Measurements from ENCODE around the gene FAM9C.
A peak's percentile ranks its signal among the peaks of the same experiment; 100 is the strongest.

Gene FAM9C

DNA sequence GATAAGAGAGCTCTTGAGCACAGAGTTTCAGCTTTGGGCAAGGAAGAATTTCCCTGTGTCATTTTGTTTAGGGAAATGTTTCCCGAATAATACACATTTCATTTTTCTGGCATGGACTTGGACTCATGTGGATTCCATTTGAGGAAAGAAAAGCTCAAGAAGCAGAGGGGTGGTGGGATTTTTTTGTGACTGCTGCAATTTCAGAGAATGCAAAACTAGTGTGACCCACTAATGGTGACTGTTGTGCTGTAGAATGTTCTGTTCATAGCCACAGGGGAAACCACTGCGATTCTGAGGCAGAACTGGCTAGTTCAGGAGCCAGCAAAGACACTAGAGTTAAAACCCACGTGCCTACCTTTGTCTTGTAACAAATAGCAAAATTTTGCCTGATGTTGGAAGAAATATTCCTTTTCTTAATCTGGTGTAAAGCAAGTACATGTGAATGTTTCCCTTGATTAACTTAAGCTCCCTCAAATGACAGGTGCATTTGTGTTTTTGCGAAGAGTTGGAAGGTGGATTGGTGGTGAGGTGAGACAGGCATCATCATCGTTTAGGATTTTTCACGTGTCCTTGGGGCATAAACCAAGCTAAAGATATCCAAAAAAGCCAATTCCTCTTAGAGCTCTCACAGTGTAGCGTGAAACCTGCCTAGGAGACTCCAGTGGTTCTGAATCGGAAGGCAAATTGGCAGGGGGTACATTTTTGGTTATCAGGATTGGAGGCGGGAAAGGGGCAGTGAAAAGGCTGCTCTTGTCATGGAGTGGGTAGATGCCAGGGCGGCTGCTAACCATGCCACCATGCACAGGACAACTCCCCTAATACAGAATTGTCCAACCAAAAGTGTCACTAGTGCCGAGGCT lies 38.0 kb upstream of the FAM9C start:
- peaks cover 91% of the 10 kb centered on the region for H3K4me1 Mint-ChIP-seq
- no peak for ATAC-seq

DNA sequence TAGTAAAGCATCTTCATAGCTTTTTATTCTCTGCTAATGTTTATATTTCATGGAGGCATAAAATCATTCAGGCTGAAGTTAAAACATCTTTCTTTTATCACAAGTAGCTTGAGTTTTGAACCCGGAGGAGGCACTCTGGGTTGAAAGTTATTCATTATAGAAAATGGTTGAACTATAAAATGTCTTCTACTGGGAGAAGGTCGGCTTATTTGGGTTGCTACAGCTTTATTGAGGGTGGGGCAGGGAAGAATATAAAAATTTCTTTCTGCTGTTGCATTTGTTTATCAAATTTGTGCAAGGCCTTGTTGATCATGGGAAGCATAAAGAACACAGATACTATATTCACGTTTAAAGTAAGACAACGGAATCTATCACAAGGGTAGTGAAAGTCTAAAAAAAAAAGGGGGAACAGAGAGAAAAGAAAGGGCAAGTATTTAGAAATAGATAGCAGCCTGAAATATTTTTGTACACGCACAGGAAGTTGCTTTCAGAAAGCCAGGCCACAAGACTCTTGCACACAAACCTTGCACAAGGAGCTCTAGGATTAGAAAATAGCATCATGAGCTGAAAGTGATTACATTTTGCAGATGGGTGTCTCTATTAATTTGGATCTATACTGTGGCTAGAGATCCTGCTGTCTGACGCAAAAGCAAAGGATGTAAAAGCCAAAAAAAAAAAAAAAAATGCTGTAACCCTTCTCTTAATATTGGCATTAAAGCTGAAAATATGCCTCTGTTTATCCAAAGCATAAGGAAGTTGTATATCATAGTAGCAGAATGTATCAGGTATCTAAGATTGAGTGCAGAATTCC lies 37.2 kb upstream of the FAM9C start:
- Mint-ChIP-seq H3K9me3 (no peaks in the 10 kb centered on the region), H3K27ac (peak overlapping the region; percentile 90), H3K36me3 (ENCODE audit: low read depth) (no peaks in the 10 kb centered on the region), H3K4me3 (peak overlapping the region; percentile 22), H3K4me1 (peaks cover 91% of the 10 kb centered on the region), H3K27me3 (no peaks in the 10 kb centered on the region)
- ATAC-seq: peak; percentile 6
- no peak for DNase-seq

More for the DNA sequence above, 38.0 kb upstream of the FAM9C start:
- H3K9me3 Mint-ChIP-seq: no peaks in the 10 kb centered on the region
- H3K4me3 Mint-ChIP-seq: peak overlapping the region; percentile 22
- H3K27me3 Mint-ChIP-seq: no peaks in the 10 kb centered on the region
- no peak for DNase-seq
- peak overlapping the region; percentile 90 for H3K27ac Mint-ChIP-seq
- H3K36me3 Mint-ChIP-seq (ENCODE audit: low read depth): no peaks in the 10 kb centered on the region

DNA sequence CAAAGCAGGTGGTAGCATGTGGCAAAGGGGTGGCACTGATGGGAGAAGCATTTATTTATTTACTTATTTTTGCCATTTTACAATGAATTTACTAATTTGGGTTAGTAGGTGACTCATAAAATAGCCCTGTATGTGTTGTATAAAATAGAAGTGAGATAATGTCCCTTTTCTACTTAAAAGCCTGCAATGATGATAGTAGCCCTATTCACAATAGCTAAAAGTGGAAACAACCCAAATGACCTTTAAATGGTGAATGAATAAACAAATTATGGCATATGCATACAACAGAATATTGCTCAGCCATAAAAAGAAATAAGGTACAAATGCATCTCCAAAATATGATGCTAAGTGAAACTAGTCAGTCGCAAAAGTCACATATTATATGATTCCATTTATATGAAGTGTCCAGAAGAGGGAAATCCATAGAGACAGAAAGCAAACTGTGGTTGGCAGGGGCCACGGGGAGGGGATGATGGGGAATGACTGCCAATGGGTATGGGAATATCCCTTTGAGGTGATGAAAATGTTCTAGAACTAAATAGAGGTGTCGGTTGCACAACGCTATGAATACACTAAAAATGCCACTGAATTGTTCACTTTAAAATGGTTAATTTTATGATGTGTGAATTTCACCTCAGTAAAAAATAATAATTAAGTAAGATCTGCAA lies 35.8 kb upstream of the FAM9C start:
- Mint-ChIP-seq H3K4me3 (peak overlapping the region; percentile 29), H3K27ac (peak overlapping the region; percentile 90), H3K4me1 (peaks cover 91% of the 10 kb centered on the region), H3K9me3 (no peaks in the 10 kb centered on the region), H3K27me3 (no peaks in the 10 kb centered on the region), H3K36me3 (ENCODE audit: low read depth) (no peaks in the 10 kb centered on the region)
- ATAC-seq (no peak), DNase-seq (no peak)

DNA sequence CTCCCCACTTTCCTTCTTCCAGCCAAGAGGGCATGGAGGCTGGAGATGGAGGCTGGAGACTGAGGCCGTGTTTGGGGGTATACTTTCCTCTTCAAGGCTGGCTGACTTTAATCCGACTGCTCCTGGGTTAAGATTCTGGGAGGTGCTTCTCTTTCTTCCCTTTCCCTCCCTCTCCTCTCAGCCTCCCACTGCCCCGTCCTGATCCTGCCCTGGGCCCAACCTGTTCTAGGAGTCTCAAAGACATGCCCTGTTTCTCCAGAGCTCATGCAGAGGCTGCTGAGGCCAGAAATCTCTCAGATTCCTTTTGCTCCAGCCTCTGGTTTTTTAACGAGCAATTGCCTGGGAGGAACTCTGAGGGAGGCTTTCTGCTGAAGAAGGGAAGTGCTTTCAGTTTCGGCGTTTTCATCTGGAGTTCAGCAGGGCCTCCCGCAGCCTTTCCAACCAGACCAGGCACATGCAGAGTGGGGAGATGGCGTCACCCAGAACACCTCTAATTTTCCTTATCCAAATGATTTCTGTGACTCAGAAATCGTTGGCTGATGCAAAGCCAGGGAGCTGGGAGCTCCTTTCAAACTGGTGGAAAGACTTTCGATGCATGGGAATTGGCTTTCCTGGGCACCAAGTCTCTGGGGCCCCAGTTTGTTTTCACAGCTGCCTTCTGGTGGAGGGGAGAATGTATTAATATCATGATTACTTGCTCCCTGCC lies 34.5 kb upstream of the FAM9C start:
- DNase-seq (no peak), ATAC-seq (no peak)
- no peaks in the 10 kb centered on the region for H3K27me3 Mint-ChIP-seq
- H3K27ac Mint-ChIP-seq: peak overlapping the region; percentile 88
- H3K9me3 Mint-ChIP-seq: no peaks in the 10 kb centered on the region
- H3K4me3 Mint-ChIP-seq: peak overlapping the region; percentile 48
- H3K4me1 Mint-ChIP-seq: peaks cover 94% of the 10 kb centered on the region
- H3K36me3 Mint-ChIP-seq (ENCODE audit: low read depth): no peaks in the 10 kb centered on the region

DNA sequence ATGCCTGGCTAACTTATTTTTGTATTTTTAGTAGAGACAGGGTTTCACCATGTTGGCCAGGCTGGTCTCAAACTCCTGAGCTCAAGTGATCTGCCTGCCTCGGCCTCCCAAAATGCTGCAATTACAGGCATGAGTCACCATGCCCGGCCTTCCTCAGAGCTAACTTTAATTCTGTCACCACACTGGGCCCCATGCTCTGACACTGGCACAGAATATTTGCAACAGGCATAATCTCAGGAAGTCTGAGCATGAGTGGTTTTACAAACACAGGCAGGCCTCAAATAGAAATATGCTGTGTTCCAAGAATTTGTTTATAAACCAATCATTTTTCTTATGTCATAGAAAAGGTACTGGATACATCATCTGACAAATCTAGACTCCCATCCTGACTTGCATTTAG lies 32.7 kb upstream of the FAM9C start:
- DNase-seq (no peak), ATAC-seq (peak; percentile 50)
- no peaks in the 10 kb centered on the region for H3K27me3 Mint-ChIP-seq
- H3K9me3 Mint-ChIP-seq: no peaks in the 10 kb centered on the region
- no peaks in the 10 kb centered on the region for H3K36me3 Mint-ChIP-seq (ENCODE audit: low read depth)
- H3K27ac Mint-ChIP-seq: peak overlapping the region; percentile 82
- no peak overlapping the region for H3K4me3 Mint-ChIP-seq
- H3K4me1 Mint-ChIP-seq: peaks cover 82% of the 10 kb centered on the region

DNA sequence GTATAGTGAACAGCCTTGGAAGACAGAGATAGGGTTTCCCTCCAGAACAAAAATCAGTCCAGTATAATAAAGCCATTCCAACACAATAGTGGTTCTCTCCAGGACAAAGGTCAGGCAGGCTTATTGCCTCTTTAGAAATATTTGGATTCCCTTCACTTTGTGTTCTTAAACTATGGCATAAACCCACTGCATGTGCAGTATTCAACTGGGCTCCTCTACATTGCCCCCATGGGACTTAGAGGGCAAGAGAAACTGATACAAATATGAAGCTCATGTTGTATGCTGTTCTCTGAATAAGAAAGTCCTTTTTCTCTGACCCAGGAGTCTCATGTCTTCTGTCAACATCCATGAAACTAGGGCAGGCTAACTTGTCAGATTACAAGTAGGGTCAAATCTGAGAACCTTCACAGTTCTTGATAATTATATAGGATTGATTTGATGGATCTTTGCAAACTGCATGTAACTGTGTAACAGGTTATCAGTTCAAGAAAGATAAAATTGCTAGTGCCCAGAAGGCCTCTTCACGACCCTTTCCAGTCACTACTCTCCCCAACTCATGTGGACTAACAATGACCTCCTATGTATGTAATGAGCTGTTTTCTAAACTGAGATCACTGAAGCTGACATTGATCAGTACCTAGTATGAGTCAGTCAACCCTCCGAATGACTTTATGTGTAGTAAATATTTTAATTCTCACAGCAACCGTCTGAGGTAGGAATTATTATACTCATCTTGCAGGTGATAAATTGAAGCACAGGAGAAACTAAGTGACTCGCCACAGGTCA lies 31.9 kb upstream of the FAM9C start:
- H3K27me3 Mint-ChIP-seq: no peaks in the 10 kb centered on the region
- DNase-seq: no peak
- peaks cover 74% of the 10 kb centered on the region for H3K4me1 Mint-ChIP-seq
- no peak overlapping the region for H3K4me3 Mint-ChIP-seq
- peak overlapping the region; percentile 82 for H3K27ac Mint-ChIP-seq
- H3K9me3 Mint-ChIP-seq: no peaks in the 10 kb centered on the region
- ATAC-seq: peak; percentile 87
- no peaks in the 10 kb centered on the region for H3K36me3 Mint-ChIP-seq (ENCODE audit: low read depth)

DNA sequence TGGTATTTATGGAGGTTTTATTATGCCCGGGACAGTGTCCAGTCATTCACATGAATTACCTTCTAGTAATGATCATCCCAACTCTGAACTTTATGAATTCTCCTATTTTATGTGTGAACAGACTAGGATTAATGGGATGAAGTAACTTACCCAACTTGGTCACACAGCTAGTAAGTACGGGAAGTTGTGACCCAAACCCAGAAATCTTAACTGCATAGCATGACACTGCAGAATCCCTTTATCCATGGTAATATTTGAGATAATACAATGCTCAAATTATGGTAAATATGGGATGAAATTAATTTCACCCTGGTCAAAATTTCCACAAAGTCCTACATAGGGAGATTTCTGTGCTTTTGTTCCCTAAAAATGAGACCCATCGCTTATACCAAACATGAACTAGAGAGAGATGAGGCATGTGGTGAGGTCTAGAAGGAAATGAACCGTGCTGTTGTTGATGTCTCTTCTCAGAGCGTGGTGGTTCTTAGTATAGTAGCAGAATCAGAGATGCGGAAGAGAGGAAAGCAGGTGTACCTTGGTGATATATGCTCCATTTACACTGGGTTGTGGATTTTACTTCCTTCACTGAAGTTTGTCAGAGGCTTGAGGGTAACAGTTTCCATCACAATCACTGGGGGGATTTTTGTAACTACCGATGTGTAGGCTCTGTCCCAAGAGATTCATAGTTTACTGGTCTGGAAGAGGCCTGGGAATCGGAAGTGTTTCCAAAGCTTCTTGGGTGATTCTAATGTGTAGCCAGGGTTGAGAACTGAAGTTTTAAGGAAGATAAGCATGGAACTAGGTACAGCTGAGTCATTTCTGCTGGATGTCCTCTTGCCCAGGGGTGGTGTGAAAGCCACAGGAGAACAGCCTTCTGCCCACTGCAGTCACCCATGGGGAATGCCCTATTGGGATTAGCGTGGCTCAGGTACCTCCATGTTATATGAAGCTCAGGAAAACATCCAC lies 30.2 kb upstream of the FAM9C start:
- Mint-ChIP-seq H3K9me3 (no peaks in the 10 kb centered on the region), H3K36me3 (ENCODE audit: low read depth) (peaks cover 3% of the 10 kb centered on the region), H3K4me1 (peaks cover 57% of the 10 kb centered on the region), H3K27ac (peak overlapping the region; percentile 77), H3K27me3 (no peaks in the 10 kb centered on the region), H3K4me3 (peak overlapping the region; percentile 10)
- DNase-seq (no peak), ATAC-seq (peak; percentile 60)

DNA sequence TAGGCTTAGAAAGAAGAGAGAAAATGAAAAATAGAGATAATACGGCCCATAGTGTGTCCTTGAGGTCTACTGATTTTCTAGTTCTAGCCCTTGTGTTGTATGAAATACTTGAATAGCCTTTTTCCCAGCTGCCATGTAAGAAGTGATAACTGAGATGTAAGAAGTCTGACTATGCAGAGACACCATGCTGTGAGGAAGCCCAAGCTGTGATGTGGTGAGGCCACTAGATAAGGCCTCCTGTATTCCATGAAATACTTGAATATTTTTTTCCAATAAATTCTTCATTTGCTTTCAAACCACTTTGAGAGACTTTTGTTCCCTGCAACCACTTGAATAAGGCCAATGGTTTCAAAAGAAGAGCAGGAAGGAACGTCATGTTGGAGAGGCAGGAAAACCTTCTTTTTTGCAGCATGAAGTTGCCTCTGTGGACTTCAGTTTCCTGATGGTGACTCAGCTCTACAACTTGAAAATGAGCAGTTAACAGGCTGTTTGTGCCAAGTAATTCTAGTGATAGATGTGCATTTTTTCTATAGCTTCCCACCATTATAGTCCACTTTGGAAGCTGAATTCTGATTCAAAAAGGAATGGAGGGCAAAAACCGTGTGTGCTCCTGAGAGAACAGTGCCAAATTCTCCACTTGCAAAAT lies 25.5 kb upstream of the FAM9C start:
- H3K27me3 Mint-ChIP-seq: no peaks in the 10 kb centered on the region
- ATAC-seq (no peak), DNase-seq (no peak)
- no peak overlapping the region for H3K4me3 Mint-ChIP-seq
- H3K36me3 Mint-ChIP-seq (ENCODE audit: low read depth): peaks cover 10% of the 10 kb centered on the region
- H3K27ac Mint-ChIP-seq: no peak overlapping the region
- peaks cover 24% of the 10 kb centered on the region for H3K4me1 Mint-ChIP-seq
- peaks cover 8% of the 10 kb centered on the region for H3K9me3 Mint-ChIP-seq

DNA sequence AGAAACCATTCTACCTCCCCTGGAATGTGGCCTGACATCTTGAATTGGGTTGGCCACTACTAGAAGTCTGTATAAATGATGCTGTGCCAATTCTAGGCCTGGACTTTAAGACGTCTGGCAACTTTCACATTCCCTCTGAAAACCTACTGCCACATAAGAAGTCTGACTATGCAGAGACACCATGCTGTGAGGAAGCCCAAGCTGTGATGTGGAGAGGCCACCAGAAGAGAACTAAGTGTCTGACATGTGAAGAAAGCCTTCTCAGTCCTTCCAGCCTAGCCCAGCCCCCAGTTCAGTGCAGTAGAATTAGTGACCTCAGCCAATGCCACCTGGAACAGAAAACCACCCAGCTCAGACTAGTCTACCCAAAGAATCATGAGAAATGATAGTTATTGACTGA lies 24.2 kb upstream of the FAM9C start:
- Mint-ChIP-seq H3K27ac (no peak overlapping the region), H3K36me3 (ENCODE audit: low read depth) (peaks cover 10% of the 10 kb centered on the region)
- no peak for ATAC-seq

DNA sequence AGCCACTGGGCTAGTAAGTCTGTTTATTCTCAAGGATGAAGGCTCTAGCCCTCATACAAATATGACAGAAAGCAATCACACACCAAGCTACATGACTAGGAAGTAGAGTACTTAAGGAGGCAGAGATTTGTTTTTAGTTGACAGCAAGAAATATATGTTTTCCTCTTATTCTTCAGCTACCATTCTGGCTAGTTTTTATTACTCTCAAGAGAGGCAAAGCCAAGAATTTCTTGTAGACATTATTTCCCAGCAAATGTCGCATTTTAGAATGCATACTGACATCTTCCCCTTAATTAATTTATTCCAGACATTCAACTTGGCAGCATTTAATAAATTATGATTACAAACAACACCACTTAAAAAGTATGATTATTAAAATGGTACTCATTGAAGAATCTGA lies 23.4 kb upstream of the FAM9C start:
- Mint-ChIP-seq H3K9me3 (peaks cover 15% of the 10 kb centered on the region), H3K36me3 (ENCODE audit: low read depth) (peaks cover 16% of the 10 kb centered on the region)

More for the DNA sequence above, 24.2 kb upstream of the FAM9C start:
- H3K4me3 Mint-ChIP-seq: no peak overlapping the region
- peaks cover 22% of the 10 kb centered on the region for H3K4me1 Mint-ChIP-seq
- H3K27me3 Mint-ChIP-seq: no peaks in the 10 kb centered on the region
- H3K9me3 Mint-ChIP-seq: peaks cover 8% of the 10 kb centered on the region
- no peak for DNase-seq

DNA sequence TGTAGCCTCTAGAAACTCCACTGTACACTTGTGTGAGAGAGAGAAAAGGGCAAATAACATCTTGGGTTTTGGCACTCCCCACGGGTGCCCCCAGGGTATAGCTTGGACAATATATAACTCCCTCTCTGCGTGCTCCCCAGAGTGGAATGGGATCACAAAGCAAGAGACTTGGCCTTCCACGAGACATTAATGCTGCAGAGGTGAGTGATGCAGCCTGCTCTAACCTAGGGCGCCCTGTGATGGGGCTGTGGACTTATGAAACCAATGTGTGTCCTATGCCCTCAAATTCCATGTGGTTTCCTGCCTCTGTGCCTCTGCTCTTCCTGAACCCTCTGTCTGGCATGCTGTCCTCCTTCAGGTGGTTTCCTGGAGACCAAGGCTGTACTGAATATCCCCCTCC lies 22.0 kb upstream of the FAM9C start:
- Mint-ChIP-seq H3K27me3 (no peaks in the 10 kb centered on the region), H3K27ac (no peak overlapping the region), H3K36me3 (ENCODE audit: low read depth) (peaks cover 18% of the 10 kb centered on the region), H3K4me3 (no peak overlapping the region), H3K9me3 (peaks cover 22% of the 10 kb centered on the region), H3K4me1 (peaks cover 19% of the 10 kb centered on the region)
- DNase-seq: no peak
- no peak for ATAC-seq

More for the DNA sequence above, 23.4 kb upstream of the FAM9C start:
- Mint-ChIP-seq H3K27ac (no peak overlapping the region), H3K4me3 (no peak overlapping the region), H3K4me1 (peaks cover 19% of the 10 kb centered on the region), H3K27me3 (no peaks in the 10 kb centered on the region)
- DNase-seq (no peak), ATAC-seq (no peak)

DNA sequence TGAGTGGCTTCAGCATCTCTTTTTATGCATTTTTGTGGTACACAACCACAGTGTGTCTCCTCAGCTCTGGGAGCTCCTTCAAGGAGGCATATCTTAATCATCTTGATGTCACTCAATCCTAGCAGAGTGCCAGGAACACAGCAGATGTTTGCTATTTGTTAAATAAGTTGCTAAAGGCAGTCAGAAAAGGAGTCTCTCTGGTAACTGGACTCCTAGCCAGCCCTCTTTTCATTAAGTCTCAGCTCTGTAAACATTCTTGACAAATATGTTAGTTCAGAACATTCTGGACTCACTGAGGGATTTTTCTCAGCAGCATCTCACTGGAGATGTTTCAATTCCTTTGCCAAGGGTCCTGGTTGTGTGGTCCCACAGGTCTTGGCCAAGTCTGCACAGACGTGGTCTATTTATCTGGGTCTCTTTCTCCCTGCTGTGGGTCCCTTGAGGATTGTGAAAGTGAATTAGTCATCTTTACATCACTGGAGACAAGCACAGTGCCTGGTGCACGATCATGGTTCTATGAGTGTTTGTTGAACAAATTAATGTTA lies 20.3 kb upstream of the FAM9C start:
- Mint-ChIP-seq H3K27ac (peak overlapping the region; percentile 35), H3K27me3 (no peaks in the 10 kb centered on the region), H3K4me3 (no peak overlapping the region), H3K9me3 (peaks cover 30% of the 10 kb centered on the region), H3K4me1 (peaks cover 29% of the 10 kb centered on the region), H3K36me3 (ENCODE audit: low read depth) (peaks cover 16% of the 10 kb centered on the region)
- no peak for DNase-seq
- ATAC-seq: peak; percentile 57
